ENCODE measurements around the gene CALHM1. TPM values are rescaled to one million over a fixed set of nuclear protein-coding genes. Genes with fewer than 3 reads are reported as not detected.

The CALHM1 gene
- total RNA-seq, 2 experiments from 2014 or later = 0.13 TPM; not detected in 1

DNA sequence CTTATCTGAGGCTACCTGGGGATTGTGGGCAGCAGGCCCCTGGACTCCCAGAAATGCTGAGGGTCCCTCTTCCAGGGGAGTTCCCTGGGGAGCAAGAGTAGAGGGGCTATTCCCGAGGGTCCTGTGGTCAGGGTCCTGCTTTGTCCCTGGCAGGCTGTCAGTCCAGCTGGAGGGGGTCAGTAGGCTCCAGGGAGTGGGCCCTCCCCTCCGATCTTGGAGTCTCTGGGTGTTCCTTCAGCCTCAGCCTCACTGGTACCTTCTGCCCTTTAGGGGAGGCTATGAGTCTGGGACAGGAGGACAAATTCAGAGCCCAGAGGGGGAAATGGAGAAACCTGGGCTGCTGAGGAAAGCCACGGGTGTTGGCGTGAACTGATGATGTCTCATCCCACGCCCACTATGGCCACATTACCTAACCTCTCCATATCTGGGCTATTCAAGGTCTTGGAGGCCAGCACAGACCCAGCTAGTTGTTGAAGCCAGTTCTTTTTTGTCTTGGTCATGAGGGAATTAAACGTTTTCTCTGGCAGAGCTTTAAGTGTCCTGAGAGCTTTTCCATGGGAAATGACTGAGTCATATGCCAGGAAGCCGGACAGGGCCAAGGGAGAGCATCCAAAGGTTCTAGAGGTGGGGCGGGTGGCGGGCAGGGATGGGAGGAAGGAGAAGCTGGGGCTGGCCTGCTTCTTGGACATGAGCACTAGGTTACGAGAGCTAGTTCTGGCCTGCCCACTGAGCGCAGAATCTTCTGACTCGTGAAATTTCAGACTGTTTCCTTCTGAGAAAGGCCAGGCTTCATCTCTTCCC lies 12.7 kb downstream of the CALHM1 start:
- DNase-seq (ENCODE audit: low spot score) = no peak
- ChIA-PET CTCF (ENCODE audit: unreplicated experiment) (no interaction called here), POLR2A (interaction anchor here (0.7 kb wide), 1 partner anchor 39 kb away, joined by 3 read pairs; no protein-coding TSS in a partner anchor)
- no peak overlapping the region for H3K4me3 ChIP-seq (ENCODE audit: low read depth, low read length, poor library complexity, severe bottlenecking)
- intact Hi-C loops (cut with micrococcal nuclease; ENCODE audit: unreplicated experiment) = no loop called here
- H3K9me2 ChIP-seq (ENCODE audit: insufficient read depth, low read length) = no peaks in the 10 kb centered on the region
- H3K79me2 ChIP-seq (ENCODE audit: insufficient read depth, low read depth, low read length) = no peaks in the 10 kb centered on the region
- TSS peak; percentile 89 for BruUV-seq (replicated peaks)
- H3K27ac ChIP-seq (ENCODE audit: low read depth, low read length, poor library complexity, severe bottlenecking) = no peak overlapping the region
- no peaks in the 10 kb centered on the region for H3K9me3 ChIP-seq (ENCODE audit: low read length)
- H4K20me1 ChIP-seq (ENCODE audit: insufficient read depth, low read length) = no peaks in the 10 kb centered on the region
- no peak overlapping the region for H3K4me2 ChIP-seq (ENCODE audit: low read length)
- TF ChIP-seq, protein P1, sequence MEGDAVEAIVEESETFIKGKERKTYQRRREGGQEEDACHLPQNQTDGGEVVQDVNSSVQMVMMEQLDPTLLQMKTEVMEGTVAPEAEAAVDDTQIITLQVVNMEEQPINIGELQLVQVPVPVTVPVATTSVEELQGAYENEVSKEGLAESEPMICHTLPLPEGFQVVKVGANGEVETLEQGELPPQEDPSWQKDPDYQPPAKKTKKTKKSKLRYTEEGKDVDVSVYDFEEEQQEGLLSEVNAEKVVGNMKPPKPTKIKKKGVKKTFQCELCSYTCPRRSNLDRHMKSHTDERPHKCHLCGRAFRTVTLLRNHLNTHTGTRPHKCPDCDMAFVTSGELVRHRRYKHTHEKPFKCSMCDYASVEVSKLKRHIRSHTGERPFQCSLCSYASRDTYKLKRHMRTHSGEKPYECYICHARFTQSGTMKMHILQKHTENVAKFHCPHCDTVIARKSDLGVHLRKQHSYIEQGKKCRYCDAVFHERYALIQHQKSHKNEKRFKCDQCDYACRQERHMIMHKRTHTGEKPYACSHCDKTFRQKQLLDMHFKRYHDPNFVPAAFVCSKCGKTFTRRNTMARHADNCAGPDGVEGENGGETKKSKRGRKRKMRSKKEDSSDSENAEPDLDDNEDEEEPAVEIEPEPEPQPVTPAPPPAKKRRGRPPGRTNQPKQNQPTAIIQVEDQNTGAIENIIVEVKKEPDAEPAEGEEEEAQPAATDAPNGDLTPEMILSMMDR (conservative IDR thresholded peaks at IDR 0.05; ENCODE audit: low read length) = no peak
- TF ChIP-seq EZH2phosphoT487 (IDR thresholded peaks at IDR 0.05; ENCODE audit: borderline replicate concordance, low read depth, low read length) = no peak
- H3K36me3 ChIP-seq (ENCODE audit: insufficient read depth, low read length) = peaks cover 73% of the 10 kb centered on the region
- H3K4me1 ChIP-seq (ENCODE audit: insufficient read depth, low read length, poor library complexity, severe bottlenecking) = no peaks in the 10 kb centered on the region
- H2AFZ ChIP-seq (ENCODE audit: low read length) = no peak overlapping the region

DNA sequence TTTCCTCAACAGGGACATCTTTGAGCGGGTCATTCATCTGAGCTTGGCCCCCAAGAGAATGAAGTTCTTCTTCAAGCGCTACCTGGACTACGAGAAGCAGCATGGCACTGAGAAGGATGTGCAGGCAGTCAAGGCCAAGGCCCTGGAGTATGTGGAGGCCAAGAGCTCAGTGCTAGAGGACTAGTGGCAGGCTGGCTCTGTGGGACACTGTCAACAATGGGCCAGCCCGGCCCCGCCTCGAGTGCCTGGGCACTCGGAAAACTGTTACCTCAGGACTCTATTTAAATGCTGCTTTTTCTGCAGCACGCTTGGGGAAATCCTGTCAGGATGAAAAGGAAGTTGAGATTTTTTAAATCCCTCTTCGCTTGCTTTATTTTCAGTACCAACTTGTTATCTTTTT lies 13.3 kb downstream of the CALHM1 start:
- Histone ChIP-seq H3K9me3 (ENCODE audit: low read length) (no peaks in the 10 kb centered on the region), H3K27ac (ENCODE audit: low read depth, low read length, poor library complexity, severe bottlenecking) (no peak overlapping the region), H3K4me3 (ENCODE audit: low read depth, low read length, poor library complexity, severe bottlenecking) (no peak overlapping the region), H3K4me1 (ENCODE audit: insufficient read depth, low read length, poor library complexity, severe bottlenecking) (no peaks in the 10 kb centered on the region), H4K20me1 (ENCODE audit: insufficient read depth, low read length) (no peaks in the 10 kb centered on the region), H2AFZ (ENCODE audit: low read length) (no peak overlapping the region), H3K9me2 (ENCODE audit: insufficient read depth, low read length) (no peaks in the 10 kb centered on the region), H3K79me2 (ENCODE audit: insufficient read depth, low read depth, low read length) (no peaks in the 10 kb centered on the region), H3K36me3 (ENCODE audit: insufficient read depth, low read length) (peaks cover 79% of the 10 kb centered on the region), H3K4me2 (ENCODE audit: low read length) (no peak overlapping the region)
- CTCF ChIA-PET (ENCODE audit: unreplicated experiment) = no interaction called here
- intact Hi-C loops (cut with micrococcal nuclease; ENCODE audit: unreplicated experiment) = no loop called here
- POLR2A ChIA-PET = no interaction called here
- no peak for DNase-seq (ENCODE audit: low spot score)
- TF ChIP-seq, protein P1 (conservative IDR thresholded peaks at IDR 0.05; ENCODE audit: low read length) = no peak
- TF ChIP-seq EZH2phosphoT487 (IDR thresholded peaks at IDR 0.05; ENCODE audit: borderline replicate concordance, low read depth, low read length) = no peak
- no TSS peak for BruUV-seq (replicated peaks)

DNA sequence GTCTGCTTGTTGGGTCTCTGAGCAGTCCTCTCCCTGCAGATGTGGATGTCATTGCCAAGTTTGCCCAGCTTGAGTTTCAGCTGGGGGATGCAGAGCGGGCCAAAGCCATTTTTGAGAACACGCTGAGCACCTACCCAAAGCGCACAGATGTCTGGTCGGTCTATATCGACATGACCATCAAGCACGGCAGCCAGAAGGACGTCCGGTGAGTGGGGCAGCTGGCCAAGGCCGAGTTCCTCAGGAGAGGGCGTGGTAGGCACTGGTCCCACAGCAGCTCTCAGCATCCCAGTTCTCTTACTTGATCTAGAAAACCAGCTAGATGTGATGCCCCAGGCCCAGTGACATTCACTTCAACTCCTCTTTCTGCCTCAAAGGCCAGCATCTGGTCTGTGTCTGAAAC lies 14.2 kb downstream of the CALHM1 start:
- DNase-seq (ENCODE audit: low spot score) = no peak
- H3K79me2 ChIP-seq (ENCODE audit: insufficient read depth, low read depth, low read length) = no peaks in the 10 kb centered on the region
- CTCF ChIA-PET (ENCODE audit: unreplicated experiment) = no interaction called here

More for the DNA sequence above, 14.2 kb downstream of the CALHM1 start:
- Histone ChIP-seq H2AFZ (ENCODE audit: low read length) (no peak overlapping the region), H3K4me3 (ENCODE audit: low read depth, low read length, poor library complexity, severe bottlenecking) (no peak overlapping the region), H3K9me3 (ENCODE audit: low read length) (no peaks in the 10 kb centered on the region), H3K36me3 (ENCODE audit: insufficient read depth, low read length) (peaks cover 87% of the 10 kb centered on the region), H3K4me1 (ENCODE audit: insufficient read depth, low read length, poor library complexity, severe bottlenecking) (no peaks in the 10 kb centered on the region), H3K27ac (ENCODE audit: low read depth, low read length, poor library complexity, severe bottlenecking) (no peak overlapping the region), H3K4me2 (ENCODE audit: low read length) (no peak overlapping the region), H3K9me2 (ENCODE audit: insufficient read depth, low read length) (no peaks in the 10 kb centered on the region), H4K20me1 (ENCODE audit: insufficient read depth, low read length) (no peaks in the 10 kb centered on the region)
- intact Hi-C loops (cut with micrococcal nuclease; ENCODE audit: unreplicated experiment) = no loop called here
- POLR2A ChIA-PET = no interaction called here
- TF ChIP-seq EZH2phosphoT487 (IDR thresholded peaks at IDR 0.05; ENCODE audit: borderline replicate concordance, low read depth, low read length) = no peak
- TF ChIP-seq, protein P1 (conservative IDR thresholded peaks at IDR 0.05; ENCODE audit: low read length) = no peak
- BruUV-seq (replicated peaks) = no TSS peak
